ENCODE data around the gene CAMK2A.

CAMK2A gene

DNA sequence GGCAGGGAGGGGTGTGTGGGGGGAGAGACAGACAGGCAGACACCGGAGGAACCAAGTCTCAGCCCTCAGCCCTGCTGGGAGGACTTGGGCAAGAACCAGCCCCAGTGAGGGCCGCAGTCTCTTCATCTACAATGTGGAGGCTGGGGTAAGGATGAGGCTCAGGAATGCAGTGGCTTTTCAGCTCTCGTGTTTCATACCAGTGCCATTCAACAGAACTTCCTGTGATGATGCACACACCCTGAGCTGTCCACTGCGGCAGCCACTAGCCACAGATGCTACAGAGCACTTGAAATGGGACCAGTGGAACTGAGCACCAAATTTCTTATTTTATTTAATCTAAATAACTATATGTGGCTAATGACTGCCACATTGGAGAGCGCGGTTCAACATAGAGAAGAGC is 10.7 kb downstream of the CAMK2A start:
- no peak for DNase-seq (ENCODE audit: low read depth)

DNA sequence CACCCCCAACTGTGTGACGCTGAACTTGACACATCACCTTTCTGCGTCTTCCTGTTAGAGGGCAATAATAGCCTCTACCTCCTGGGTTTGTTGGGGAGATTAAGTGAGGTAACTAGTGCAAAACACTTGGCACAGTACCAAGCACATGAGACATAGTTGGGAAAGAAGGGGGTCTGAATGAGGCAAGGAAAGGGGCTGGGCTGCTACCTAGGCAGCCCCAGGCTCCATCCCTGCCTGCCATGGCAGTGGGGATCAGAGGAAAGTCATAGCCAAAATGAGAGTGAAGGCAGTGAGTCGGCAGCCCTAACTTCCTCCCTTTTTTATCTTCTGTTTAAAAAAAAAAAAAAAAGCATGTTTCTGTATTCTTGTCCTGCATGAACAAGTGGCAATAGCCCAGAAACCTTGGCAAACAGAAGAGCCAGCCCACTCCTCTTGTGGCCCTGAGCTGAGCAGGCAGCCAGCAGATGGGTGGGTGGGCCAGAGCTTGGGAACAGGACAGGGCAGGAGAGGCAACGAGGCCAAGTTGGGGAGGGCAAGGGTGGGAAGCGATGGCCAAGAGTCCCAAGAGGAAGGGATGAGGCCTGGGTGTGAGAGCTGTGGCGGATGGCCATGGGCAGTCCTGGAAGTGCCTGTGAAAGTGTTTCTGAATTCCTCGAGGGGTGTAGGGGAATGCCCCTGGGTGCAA is 11.4 kb downstream of the CAMK2A start:
- no peak for DNase-seq (ENCODE audit: low read depth)

DNA sequence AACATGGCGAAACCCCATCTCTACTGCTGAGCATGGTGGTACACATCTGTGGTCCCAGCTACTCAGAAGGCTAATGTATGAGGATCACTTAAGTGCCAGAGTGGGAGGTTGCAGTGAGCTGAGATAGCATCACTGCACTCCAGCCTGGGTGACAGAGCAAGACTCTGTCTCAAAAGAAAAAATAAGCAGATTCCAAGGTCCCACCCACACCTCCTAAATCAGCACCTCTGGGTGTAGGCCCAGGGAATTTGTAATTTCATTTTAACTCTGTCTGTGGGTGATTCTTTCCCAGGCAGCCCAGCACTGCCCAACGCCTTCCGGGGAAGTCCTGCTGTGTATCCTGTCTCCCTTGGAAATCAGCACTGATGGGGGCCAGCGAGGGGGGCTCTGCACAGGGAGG is 12.5 kb downstream of the CAMK2A start:
- no peak for DNase-seq (ENCODE audit: low read depth)

DNA sequence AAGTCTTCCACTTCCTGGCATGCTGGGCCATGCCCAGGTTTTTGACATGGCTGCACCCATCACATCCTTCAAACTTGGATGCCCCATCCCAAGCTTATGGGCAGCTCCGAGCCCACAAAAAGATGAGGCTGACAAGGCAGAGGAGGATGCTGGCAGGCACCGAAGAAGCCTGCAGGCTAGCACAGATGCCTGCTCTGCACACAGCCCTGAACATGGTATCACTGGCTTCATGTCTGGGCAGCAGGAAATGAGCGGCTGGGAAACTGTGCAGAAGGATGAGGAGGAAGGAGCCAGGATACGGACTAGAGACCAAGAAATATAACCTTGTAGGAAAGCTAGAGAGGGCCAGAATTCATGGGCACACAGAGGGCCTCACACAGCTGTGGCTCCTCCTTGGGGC is 14.8 kb downstream of the CAMK2A start:
- DNase-seq (ENCODE audit: low read depth): no peak

DNA sequence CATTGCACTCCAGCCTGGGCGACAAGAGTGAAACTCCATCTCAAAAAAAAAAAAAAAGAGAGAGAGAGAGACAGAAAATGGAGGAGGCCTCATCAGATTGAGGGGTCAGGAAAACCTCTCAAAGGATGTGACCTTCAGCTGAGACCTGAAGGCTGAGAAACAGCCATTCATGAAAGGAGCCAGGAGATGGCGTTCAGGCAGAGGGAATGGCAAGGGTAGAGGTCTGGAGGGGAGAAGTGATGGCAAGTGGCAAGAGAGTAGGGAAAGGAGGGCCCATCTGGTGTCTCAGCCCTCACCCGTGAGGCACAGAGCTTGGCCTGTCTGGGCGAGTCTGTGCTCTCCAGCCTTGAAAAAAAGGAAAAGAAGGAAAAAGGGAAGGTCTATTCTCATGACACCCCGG is 17.0 kb downstream of the CAMK2A start:
- no peak for DNase-seq (ENCODE audit: low read depth)

DNA sequence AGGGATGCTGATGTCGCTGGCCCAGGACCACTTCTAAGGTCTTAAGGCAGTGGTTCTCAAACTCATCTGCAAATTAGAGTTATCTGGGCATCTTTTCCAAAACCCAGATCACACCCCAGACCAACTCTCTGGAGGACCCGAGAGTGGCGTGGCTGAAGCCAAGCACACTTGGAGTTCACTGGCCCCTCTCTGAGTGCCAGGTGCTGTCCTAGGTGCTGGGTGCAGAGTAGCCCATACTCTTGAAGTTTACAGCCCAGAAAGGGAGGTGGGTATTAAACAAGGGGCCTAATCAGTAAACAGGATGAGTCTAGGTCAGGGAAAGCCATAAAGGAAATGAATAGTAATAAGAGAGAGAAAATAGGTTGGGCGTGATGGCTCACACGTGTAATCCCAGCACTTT is 17.6 kb downstream of the CAMK2A start:
- DNase-seq (ENCODE audit: low read depth): no peak

DNA sequence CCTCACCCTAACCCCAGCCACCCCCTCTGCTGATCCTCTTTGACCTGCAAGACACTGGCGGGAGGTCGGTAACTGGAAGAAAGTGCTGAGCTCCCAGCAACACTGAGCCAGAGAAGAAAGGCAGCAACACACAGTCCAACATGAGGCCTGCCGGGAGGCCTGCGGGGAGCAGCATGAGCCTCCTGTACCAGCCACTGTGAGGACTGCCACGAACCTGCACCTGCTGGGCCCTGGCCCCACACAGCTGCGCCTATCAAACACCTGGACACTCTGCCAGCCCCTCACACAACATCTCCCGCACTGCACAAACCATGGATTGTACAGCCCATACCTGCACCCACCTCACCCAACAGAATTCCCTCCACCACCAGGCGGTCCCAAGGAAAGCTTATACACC is 18.3 kb downstream of the CAMK2A start:
- no peak for DNase-seq (ENCODE audit: low read depth)

DNA sequence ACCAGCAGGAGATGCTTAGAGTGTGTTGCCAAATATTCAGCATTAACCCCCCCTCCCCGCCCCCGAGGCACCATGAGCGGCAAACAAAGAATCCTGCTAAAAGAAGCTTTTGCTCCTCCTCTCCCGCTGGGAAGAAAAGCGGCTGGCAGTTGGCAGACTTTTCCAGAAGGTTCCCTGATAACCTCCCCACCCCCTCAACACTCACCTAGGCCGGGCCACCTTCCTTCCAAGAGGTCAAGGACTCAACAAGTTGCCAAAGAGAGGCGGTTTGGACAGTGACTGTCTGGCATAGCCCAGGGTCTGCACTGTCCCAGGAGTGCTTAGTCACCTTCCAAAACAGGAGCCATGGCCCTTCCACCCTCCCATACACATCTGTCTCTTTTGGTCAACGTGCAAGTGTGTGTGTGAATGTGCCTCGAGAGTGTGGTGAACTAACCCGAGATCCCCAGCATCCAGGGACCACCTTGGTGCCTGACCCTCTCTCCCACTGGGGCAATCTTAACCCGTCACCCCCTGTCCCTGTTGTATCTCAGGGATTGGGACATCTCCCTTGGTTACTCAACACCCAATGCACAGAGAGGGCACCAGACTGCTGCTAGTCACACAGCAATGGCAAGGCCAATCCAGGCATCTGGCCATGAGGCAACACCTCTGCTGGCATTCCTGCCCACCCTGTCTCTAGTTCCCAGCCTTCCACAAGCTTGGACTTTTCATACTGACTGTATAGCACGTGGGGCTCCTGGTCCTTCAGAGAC is 18.9 kb downstream of the CAMK2A start:
- DNase-seq (ENCODE audit: low read depth): no peak

DNA sequence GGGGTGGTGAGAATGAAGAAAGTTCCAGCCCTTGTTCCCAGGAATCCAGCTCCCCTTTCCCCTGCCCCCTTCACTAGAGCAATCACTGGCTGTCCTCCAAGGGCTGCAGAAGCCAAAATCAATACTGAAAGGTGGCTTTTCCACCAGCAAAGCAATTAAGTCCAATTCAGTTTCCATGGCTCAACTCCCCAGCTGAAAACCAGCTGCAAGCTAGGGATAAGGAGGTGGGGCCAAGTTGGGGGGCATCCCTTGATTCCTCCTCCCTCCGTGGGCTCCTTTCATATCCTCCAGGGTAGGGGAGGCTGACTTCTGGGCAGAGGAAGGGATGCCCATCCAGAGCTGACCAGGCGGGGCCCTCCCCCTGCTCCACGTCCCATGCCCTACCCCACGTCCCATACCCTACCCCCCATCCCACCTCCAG is 22.7 kb downstream of the CAMK2A start:
- DNase-seq (ENCODE audit: low read depth): no peak

DNA sequence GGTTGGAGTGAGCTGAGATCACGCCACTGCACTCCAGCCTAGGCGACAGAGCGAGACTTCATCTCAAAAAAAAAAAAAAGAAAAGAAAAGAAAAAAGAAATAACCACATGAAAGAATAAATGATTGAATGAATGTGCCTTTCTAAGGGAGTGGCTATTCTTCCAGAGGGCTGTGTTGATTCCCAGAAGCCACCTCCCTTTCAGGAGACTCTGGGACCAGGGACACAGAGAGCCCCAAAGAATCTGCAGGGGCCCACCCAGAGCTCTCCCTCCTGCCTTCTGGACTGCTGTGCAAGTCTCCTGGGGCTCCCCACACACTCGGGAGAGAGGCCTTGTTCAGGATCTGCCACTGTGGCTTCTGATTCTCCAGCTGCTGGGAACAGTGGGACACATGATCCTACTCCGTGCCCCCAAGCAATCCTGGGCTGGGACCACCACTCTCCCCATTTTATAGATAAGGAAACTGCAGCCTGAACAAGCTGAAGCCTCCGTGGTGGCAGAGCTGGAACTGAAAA is 23.6 kb downstream of the CAMK2A start:
- DNase-seq (ENCODE audit: low read depth): no peak

DNA sequence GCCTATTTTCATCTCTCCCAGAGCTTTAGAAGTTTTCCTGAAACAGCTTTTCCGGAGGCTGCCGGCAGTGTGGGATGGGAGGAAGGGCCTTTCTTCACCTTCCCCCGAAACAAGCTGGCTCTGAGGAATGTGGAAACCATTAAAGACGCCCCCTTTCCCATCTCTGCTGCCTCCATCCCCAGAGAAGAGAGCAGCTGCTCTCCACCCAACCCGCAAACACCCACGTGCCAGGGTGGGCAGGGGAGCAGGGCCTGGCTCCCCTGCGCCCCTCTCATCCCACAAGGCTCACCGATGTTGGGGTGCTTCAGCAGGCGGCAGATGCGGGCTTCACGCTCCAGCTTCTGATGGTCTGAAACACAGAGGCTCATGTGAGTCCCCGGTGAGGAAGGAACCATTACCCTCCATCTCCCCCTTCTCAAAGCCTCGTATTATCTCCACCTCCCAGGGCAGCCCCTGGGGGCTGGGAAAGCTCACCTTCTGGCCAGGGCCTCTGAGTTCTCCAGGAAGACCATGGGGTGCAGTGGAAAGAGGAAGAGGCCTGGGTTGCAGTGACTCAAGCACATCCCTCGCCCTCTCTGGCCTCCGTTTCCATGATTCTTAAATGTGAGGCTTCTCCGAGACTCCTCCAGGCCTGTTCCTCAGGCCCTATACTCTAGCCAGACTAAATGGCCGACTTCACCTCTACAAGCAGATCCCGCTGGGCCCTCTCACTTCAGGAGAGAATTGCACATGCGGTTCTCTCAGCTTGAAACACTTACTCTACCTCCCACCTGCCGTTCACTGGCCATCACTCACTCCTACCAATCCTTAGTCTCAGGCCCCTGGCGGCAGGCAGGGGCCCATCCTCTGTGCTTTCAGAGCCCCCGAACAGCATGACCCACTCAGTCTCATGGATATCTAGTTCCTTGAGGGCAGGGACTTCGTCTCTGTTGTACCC is 24.6 kb downstream of the CAMK2A start:
- DNase-seq (ENCODE audit: low read depth): no peak

DNA sequence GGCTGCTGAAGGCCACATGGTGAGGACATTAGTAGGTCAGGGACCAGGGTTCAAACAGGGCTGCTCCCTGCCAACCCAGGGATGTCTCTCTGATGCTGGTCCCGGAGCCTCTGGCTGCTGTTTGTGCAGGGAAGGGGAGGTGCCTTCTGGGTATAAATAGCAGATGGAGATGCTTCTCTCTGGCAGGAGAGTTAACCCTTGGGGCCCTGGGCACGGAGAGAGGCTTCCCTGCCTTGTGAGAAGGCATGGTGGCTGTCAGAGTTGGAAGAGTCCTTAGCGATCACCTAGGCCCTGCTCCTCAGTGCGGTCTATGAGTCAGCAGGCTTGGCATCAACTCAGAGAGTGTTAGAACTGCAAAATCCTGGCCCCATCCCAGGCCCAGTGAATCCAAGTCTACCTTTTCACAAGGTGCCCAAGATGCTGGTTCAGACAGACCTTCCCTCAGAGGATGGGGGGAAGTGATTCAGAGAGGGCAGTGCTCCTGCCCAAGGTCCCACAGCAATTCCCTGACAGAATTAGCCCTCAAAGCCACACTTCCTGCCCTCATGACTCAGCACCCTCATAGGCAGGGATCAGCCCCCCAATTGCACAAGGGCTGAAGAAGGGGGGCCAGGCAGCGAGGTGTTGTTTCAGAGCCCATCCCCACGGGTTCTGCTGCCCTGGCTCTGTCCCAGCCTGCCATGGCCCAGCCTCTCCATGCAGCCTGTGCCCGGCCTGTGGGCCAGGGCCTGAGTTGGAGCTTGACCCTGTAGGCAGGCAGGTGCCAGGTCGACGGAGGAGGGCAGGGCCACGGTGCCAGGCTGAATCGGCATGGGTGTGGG is 25.6 kb downstream of the CAMK2A start:
- no peak for DNase-seq (ENCODE audit: low read depth)

DNA sequence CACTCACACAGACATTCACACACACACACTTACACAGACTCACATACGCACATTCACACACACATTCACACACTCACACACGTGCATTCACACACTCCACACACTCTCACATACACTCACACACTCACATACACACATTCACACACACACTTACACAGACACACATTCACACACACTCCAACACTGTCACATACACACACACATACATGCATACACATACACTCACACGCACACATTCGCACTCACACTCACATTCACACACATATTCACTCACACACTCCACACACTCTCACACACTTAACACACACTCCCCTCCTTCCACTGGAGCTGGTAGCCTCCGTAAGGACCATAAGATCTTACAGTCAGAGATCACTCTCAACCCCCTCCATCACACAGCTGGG is 26.2 kb downstream of the CAMK2A start:
- DNase-seq (ENCODE audit: low read depth): no peak

DNA sequence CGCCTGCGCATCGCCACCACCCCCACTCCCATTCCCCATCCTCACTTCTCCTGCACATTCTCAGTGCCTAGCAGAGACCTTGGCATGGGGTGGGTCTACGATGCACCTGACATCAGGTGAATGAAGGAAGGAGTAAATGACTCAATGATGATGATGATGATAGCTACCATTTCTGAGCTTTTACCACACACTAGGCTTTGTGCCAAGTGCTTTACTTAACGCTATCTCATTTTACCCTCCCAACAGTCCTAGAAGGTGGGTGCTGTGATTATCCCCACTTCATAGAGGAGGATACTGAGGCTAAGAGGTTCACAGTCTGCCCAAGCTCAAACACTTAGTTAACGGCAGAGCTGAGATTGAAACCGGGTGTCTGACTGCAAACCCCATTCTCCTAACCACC is 27.1 kb downstream of the CAMK2A start:
- no peak for DNase-seq (ENCODE audit: low read depth)

DNA sequence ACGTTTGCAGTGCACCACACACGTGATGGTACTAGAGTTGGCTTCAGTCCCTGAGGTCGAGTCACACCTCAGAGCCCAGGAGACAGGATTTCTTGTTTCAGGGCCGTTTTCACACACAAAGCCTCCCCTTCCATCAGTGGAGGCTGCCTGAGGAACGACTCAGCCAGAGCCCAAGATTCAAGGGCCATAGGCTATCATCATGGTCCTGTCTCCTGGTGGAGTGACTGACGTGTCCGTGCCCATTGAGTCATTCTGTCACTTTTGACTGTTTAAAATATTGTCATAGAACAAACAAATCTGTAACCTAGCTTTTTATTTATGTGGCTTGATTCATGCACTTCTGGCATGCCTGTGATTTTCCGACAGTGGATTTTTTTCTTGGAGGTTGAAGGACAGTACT is 28.3 kb downstream of the CAMK2A start:
- DNase-seq (ENCODE audit: low read depth): no peak

DNA sequence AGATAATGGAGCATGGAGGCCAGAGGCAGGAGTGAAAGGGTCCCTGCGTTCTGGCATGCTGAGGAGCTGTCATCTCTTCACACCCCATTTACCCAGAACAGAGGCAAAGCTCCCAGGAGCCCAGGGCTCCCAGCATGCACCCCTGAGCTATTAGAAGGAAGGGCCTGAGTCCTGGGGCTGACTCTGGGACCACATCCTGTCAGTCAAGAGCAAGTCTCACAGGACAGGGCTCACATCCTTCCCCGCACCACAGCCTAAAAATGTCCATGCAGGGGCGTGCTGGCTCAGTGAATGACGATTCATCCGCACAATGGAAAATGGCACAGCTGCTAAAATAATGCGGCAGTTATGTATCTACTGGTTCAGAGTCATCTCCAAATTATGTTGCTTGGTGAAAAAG is 31.4 kb downstream of the CAMK2A start:
- no peak for DNase-seq (ENCODE audit: low read depth)

DNA sequence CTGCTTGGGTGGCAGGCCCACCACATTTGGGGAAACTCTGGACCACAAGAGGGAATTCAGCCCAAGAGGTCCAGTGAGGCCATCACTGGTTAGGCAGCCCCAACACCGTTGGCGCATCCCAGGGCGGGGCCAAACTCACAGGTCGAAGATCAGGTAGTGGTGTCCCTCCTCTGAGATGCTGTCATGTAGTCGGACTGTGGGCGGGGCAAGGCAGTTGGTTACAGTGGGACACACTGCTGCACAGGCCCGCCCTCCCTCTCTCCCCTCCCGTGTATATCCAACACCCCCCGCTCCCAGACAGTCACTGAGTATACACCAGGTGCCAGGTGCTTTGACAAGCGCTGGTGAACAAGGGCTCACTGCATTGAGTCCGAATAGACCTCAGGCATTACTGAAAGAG is 32.1 kb downstream of the CAMK2A start:
- DNase-seq (ENCODE audit: low read depth): no peak

DNA sequence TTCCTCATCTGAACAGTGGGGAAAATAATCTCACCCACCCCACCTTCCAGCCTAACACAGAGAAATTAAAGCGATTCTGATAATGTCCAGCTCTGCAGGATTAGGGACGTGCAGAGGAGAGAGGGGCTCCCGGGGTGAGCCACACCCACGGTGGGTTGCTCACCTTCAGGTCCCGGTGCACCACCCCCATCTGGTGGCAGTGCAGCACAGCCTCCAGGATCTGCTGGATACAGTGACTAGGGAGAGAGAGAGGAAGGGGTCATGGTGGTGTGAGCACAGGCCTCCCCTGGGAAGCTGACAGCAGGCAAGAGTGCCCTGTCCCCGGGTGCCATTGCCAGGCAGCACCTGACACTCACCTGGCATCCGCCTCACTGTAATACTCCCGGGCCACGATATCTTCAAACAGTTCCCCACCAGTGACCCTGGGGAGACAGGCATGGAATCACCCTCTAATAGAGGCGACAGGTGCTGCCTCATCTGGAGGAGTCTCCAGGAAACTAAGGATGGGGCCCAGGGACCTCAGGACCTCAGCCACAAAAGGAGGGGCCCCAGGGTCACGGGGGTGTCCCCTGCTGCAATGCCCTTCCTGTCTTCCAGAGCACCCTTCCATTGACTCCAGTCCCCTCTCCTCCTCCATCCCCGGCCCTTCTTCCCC is 33.0 kb downstream of the CAMK2A start:
- no peak for DNase-seq (ENCODE audit: low read depth)

DNA sequence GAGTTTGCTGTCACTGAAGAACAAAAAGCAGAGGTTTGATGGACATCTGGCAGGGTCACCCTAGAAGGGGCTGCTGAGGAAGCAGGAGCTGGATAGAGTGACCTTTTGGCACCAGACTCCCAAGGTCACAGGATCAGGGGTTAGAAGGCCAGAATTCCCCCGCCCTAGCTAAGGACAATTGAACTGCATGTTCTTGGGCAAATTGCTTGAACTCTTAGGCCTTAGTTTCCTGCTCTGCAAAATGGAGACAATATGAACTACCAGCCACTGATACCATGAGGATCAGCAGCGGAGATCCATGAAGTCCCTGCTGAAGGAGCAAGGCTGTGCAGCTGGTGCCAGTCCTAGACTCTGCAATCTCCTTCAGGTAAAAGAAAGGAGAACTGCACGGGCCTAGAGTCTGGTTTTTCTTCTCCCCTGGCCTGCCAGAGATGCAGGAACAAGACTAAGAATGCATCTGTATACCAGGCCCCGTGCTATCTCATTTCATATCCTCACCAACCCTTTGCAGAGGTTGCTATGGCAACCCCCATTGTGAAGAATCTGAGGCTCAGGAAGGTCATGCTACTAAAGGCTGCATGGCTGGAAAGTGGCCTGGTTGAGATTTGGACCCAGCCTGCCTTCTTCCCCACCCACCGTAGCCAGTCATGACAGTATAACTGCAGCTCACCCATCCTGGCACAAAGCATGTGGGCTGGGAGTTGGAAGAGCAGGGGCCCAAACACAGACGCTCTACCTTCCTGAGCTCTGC is 33.7 kb downstream of the CAMK2A start:
- DNase-seq (ENCODE audit: low read depth): no peak

DNA sequence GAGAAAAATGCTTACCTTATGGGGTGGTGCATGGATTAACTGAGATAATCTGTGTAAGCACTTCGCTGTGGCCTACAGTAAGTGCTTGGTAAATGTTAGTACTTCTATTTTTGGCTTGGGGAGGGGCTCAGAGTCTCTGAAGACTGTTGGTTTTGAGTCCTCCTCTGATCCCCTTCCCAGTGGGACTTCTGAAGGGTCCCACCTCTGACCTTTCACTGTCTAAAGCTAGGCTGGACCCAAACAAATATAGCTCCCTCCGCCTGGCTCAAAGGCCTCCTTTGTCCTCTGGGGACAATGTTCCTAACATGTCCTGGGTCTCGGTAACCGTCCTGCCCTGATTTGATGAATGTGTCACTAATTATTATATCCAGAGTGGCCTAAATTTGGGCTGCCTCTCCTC is 34.8 kb downstream of the CAMK2A start:
- no peak for DNase-seq (ENCODE audit: low read depth)
